NB4 (cell line): ENCODE measurements around the gene SLC7A7.

Experiments used
- DNase-seq: peaks from one replicate; pipeline ENCODE4 v3.0.0; 2010; ENCODE audit warnings: low read depth
- H3K4me3 ChIP-seq: one replicate; pipeline ENCODE4 v1.5.1; 2011; ENCODE audit warnings: mild to moderate bottlenecking, low read depth, low read length, moderate library complexity
- MYC ChIP-seq: IDR thresholded peaks from 2 replicates; pipeline ENCODE4 v1.6.1; 2011; ENCODE audit warnings: low read depth, low read length
- POLR2A ChIP-seq: IDR thresholded peaks from 2 replicates; pipeline ENCODE4 v1.6.1; 2011; ENCODE audit warnings: mild to moderate bottlenecking; ENCODE audit not compliant: insufficient read length; ENCODE audit errors: extremely low read depth
- TF ChIP-seq, protein P1 (sequence below): IDR thresholded peaks from 2 replicates; pipeline ENCODE4 v1.6.1; 2011; ENCODE audit warnings: low read depth, low read length
- TF ChIP-seq, protein P2 (sequence below): IDR thresholded peaks from one replicate; pipeline ENCODE4 v1.5.1; 2012; ENCODE audit warnings: low read depth, low read length

Gene SLC7A7

DNA sequence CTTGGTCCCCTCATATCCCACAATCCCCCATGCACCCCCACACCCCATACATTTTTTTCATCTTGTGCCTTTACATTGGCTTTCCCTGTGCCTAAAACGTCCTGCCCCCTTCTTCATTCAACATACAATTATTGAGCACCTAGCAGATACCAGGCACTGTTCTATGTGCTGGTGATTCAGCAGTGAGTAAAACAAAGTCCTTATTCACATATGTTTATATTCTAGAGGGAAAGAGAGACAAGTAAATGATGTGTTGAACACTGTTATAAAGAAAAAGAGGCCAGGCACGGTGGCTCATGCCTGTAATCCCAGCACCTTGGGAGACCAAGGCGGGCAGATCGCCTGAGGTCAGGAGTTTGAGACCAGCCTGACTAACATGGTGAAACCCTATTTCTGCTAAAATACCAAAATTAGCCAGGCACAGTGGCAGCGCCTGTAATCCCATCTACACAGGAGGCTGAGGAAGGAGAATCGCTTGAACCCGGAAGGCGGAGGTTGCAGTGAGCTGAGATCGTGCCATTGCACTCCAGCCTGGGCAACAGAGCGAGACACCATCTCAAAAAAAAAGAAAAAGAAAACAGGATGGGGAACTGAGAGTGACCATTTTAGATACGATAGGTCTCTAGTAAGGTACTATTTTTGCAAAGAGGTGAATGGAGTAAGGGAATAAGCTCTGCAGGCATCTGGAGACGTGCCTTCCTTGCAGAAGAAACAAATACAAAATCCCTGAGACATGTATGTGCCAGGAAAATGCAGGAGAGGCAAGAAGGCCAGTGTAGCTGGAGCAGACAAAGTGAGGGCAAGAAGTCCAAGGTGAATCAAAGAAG lies 12.2 kb downstream of the SLC7A7 start:
- H3K4me3 ChIP-seq = no peak overlapping the region
- TF ChIP-seq, protein P1, sequence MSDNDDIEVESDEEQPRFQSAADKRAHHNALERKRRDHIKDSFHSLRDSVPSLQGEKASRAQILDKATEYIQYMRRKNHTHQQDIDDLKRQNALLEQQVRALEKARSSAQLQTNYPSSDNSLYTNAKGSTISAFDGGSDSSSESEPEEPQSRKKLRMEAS = no peak
- TF ChIP-seq MYC = no peak
- TF ChIP-seq, protein P2, sequence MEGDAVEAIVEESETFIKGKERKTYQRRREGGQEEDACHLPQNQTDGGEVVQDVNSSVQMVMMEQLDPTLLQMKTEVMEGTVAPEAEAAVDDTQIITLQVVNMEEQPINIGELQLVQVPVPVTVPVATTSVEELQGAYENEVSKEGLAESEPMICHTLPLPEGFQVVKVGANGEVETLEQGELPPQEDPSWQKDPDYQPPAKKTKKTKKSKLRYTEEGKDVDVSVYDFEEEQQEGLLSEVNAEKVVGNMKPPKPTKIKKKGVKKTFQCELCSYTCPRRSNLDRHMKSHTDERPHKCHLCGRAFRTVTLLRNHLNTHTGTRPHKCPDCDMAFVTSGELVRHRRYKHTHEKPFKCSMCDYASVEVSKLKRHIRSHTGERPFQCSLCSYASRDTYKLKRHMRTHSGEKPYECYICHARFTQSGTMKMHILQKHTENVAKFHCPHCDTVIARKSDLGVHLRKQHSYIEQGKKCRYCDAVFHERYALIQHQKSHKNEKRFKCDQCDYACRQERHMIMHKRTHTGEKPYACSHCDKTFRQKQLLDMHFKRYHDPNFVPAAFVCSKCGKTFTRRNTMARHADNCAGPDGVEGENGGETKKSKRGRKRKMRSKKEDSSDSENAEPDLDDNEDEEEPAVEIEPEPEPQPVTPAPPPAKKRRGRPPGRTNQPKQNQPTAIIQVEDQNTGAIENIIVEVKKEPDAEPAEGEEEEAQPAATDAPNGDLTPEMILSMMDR = no peak
- DNase-seq = no peak

DNA sequence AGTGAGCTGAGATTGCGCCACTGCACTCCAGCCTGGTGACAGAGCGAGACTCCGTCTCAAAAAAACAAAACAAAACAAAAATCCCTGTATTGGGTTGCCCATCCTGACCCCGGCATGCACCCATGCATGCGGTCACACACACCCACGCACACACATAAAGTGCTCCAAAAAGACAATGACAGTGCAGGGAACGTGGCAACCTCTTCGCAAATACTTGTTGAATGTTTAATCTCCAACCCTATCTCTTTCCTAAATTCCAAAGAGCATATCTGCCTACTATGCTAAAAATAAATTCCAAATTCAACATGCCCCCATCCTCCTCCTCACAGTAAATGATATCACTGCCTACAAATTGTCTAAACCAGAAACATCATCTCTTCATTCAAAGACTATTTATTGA lies 13.5 kb downstream of the SLC7A7 start:
- H3K4me3 ChIP-seq = no peak overlapping the region
- DNase-seq = no peak
- TF ChIP-seq, protein P1 = no peak

DNA sequence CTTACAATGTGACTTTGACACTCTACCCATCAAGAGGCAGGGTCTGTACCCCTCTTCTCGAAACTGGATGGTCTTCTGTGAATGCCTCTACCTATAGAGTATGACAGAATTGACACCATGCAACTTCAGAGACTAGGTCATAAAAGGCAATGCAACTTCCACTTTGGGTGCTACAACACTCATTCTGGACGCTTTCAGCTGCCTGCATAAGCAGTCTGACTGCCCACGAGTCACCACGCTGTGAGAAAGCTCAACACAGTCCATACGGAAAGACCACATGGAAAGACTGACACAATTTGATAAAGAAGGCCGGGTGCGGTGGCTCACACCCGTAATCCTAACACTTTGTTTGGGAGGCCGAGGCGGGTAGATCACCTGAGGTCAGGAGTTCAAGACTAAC lies 14.9 kb downstream of the SLC7A7 start:
- no peak for DNase-seq
- H3K4me3 ChIP-seq = no peak overlapping the region
- TF ChIP-seq, protein P1 = no peak

DNA sequence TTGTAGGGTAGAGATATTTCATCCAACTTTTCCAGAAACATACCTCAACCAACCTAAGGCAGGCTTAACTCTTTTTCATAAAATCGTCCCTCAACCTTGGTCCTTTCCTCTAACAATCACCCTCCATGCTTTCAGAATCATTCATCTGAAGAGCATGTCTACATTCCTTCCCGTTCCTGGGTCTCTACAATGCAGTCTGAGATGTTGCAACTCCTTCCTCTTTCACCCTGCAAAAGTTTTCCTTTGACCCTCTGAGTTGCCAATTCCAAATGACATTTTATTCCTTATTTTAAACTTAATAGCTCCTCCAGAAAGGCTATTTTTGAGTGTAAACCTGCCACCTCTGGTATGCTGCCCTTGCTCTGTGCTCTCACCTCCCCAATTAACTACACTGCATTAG lies 16.7 kb downstream of the SLC7A7 start:
- peak; percentile 54 for DNase-seq
- no peak overlapping the region for H3K4me3 ChIP-seq
- TF ChIP-seq MYC = no peak
- TF ChIP-seq, protein P2 = no peak
- TF ChIP-seq, protein P1 = no peak
- no peak for TF ChIP-seq POLR2A

DNA sequence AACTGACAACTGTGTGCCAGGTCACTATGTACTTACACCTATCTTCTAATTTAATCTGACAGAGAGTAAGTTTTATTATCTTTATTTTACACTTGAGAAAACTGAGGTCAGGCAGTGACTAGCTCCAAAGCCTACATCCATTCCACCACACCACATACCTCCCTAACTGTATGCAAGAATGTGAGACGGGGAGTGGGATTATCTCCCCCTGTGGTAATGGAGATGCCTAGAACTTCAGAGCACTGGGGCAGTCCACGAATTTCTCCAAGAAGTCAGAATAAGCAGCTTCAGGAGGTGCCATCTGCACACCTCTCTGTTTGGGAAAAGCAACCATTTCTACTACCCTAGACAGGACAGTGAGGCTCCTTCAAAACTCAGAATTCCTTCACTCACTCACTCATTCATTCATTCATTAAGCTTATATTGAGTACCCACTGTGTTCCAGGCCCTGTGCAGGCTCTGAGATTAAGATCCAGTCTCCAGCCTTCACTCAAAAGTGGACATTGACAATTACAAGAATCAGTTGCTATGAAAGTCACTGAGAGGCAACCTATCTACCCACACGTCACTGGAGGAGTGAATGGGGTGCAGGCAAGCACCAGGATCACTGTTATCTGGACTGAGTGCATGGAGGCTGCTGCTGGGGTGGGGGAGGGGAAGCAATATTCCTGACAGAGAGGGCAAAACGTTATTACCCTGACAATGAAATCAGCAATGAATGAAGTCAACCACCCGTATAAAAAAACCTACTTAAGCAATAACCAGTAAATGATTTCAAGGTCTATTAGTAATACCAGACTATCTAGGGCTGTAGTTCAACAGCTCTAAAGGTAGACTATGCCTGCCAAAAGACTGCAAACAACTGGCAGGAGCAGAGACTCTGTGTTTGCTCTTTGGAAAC lies 18.0 kb downstream of the SLC7A7 start:
- no peak for TF ChIP-seq POLR2A
- TF ChIP-seq, protein P2 = no peak
- TF ChIP-seq, protein P1 = no peak
- TF ChIP-seq MYC = no peak
- no peak for DNase-seq
- H3K4me3 ChIP-seq = no peak overlapping the region

DNA sequence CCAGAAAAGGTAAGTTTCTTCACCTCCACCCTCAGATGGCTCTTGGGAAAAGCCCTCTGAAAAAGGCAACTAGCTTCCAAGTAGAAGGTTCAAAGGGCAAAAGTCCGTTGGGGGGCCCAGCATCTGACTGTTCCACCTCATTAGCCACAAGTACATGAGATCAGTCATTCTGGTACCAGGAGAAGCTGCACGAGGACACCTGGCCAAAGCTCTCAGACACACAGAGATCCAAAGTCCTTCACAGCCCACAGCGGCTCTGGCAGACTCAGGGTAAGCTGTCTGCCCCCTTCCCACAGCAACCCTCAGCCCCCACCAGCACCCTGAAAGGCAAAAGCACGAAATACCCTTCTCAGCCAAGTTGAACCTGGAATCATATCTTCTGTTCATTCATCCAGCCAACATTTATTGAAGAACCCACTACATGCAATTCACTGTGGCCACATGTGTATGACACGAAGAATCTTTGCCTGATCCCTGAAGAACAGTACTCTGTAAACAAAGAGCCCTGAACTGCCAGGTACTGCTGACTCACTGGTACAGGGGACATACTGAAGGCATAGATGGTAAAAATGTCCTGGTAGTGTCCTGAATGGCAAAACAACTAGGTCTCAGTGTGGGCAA lies 19.0 kb downstream of the SLC7A7 start:
- TF ChIP-seq POLR2A = no peak
- no peak for TF ChIP-seq MYC
- TF ChIP-seq, protein P2 = no peak
- TF ChIP-seq, protein P1 = no peak
- H3K4me3 ChIP-seq = no peak overlapping the region
- no peak for DNase-seq
